HepG2 (cell line): ENCODE data around the gene RSKR. TPM values are rescaled to one million over a fixed set of nuclear protein-coding genes. Genes with fewer than 3 reads are reported as not detected.

Experiments
- ATAC-seq: fragments of 200-7000 bp; cut with Tn5 transposase; 3 replicates; pipeline ENCODE4 v1.9.1; 2020; ENCODE audit warnings: mild to moderate bottlenecking, moderate library complexity
- BruUV-seq: library from RNA; stranded (reverse); fragments of 400-500 nt; replicated peaks from 2 replicates; lab custom pipeline; 2021; lab: Mats Ljungman, UMichigan
- CTCF ChIA-PET: fragments of 300-600 bp; formaldehyde crosslinking; extraction: SDS; loops from one replicate; lab custom pipeline; 2021; ENCODE audit warnings: low total read pairs, inconsistent platforms, low intra/inter-chr PET ratio; lab: Yijun Ruan, JAX
- POLR2A ChIA-PET: fragments of 350-600 bp; sonication (Branson Sonifier 250); formaldehyde crosslinking; loops from one replicate; lab custom pipeline; 2020; ENCODE audit warnings: antibody characterized with exemption, inconsistent platforms; lab: Yijun Ruan, JAX
- DNase-seq: peaks from one replicate; pipeline ENCODE4 v3.0.0-alpha.2; 2015; ENCODE audit warnings: low spot score
- FAIRE-seq: peaks from 3 replicates; lab custom pipeline; 2011; peaks lifted over from hg19 to GRCh38; lab: Jason Lieb, UNC
- H2AFZ ChIP-seq: one replicate; pipeline ENCODE4 v1.6.1; 2011; ENCODE audit warnings: low read length, inconsistent platforms
- H3K27ac ChIP-seq: fragments of 300-600 bp; 3 replicates; pipeline ENCODE4 v1.8.0; 2011; ENCODE audit warnings: mixed run types, mild to moderate bottlenecking, mixed read lengths, low read length, inconsistent platforms; ENCODE audit not compliant: insufficient read depth; ENCODE audit errors: extremely low read length
- H3K27me3 ChIP-seq, 2 experiments: fragments of 200-600 bp in 1 of 2; 2 replicates in 1 of 2; 3 replicates in 1 of 2; pipeline versions ENCODE4 v1.6.0 to v1.8.0; 2011; ENCODE audit warnings: low read length in 2 of 2, mild to moderate bottlenecking in 2 of 2, moderate library complexity in 2 of 2, inconsistent platforms in 1 of 2; ENCODE audit not compliant: insufficient read depth in 2 of 2, control insufficient read depth in 1 of 2
- H3K36me3 ChIP-seq, 2 experiments: fragments of 200-600 bp in 1 of 2; replicated peaks in 1 of 2; 2 replicates in 1 of 2; 3 replicates in 1 of 2; pipeline versions ENCODE4 v1.5.1 to v1.8.0; 2011; ENCODE audit warnings: low read length in 2 of 2, inconsistent platforms in 1 of 2; ENCODE audit not compliant: insufficient read depth in 2 of 2, control insufficient read depth in 1 of 2
- H3K4me1 ChIP-seq: 2 replicates; pipeline ENCODE4 v1.5.1; 2012; ENCODE audit warnings: low read length, inconsistent platforms; ENCODE audit not compliant: insufficient read depth
- H3K4me2 ChIP-seq: 2 replicates; pipeline ENCODE4 v1.6.0; 2011; ENCODE audit warnings: low read depth, low read length, inconsistent platforms
- H3K4me3 ChIP-seq, 3 experiments: fragments of 200-600 bp in 1 of 3; sonication (generic), shearing (Covaris generic) in 1 of 3; replicated peaks in 1 of 3; 2 replicates each; pipeline ENCODE4 v1.5.1; 2011 to 2016; ENCODE audit warnings: low read length in 3 of 3, inconsistent platforms in 2 of 3, low read depth in 2 of 3, mild to moderate bottlenecking in 2 of 3, control low read depth in 1 of 3, mixed read lengths in 1 of 3; ENCODE audit not compliant: insufficient read depth in 1 of 3
- H3K79me2 ChIP-seq: one replicate; pipeline ENCODE4 v1.6.1; 2011; ENCODE audit warnings: low read length, inconsistent platforms; ENCODE audit not compliant: insufficient read depth
- H3K9ac ChIP-seq: 2 replicates; pipeline ENCODE4 v1.6.0; 2011; ENCODE audit warnings: mild to moderate bottlenecking, low read depth, low read length, inconsistent platforms; ENCODE audit not compliant: insufficient read depth
- H3K9me3 ChIP-seq: 2 replicates; pipeline ENCODE4 v1.5.1; 2012; ENCODE audit warnings: mild to moderate bottlenecking, low read length
- H4K20me1 ChIP-seq: 2 replicates; pipeline ENCODE4 v1.6.0; 2011; ENCODE audit warnings: inconsistent platforms, mild to moderate bottlenecking, low read length, moderate library complexity; ENCODE audit not compliant: insufficient read depth
- ATF7-NPFF ChIP-seq: sonication (generic); formaldehyde crosslinking; IDR thresholded peaks from 2 replicates; pipeline ENCODE4 v1.8.1; 2023; ENCODE audit warnings: mild to moderate bottlenecking, low read depth, missing genetic modification reagents, moderate library complexity
- GATAD1 ChIP-seq: IDR thresholded peaks from 2 replicates; pipeline ENCODE4 v1.6.1; 2016; ENCODE audit warnings: missing genetic modification reagents, missing compliant biosample characterization
- IKZF5 ChIP-seq: IDR thresholded peaks from 2 replicates; pipeline ENCODE4 v1.6.1; 2018; ENCODE audit warnings: missing genetic modification reagents, mild to moderate bottlenecking, missing compliant biosample characterization
- NFKBIZ ChIP-seq: IDR thresholded peaks from 2 replicates; pipeline ENCODE4 v1.6.1; 2018; ENCODE audit warnings: missing genetic modification reagents, missing compliant biosample characterization
- SATB2 ChIP-seq: sonication (generic); formaldehyde crosslinking; IDR thresholded peaks from 2 replicates; pipeline ENCODE4 v1.5.0; 2020; ENCODE audit warnings: missing genetic modification reagents
- ZBTB8A ChIP-seq: sonication (generic); formaldehyde crosslinking; IDR thresholded peaks from 2 replicates; pipeline ENCODE4 v1.4.0; 2020; ENCODE audit warnings: mild to moderate bottlenecking, low read depth, missing genetic modification reagents, borderline replicate concordance
- ZNF276 ChIP-seq: sonication (generic); formaldehyde crosslinking; IDR thresholded peaks from 2 replicates; pipeline ENCODE4 v1.4.0; 2020; ENCODE audit warnings: mild to moderate bottlenecking, low read depth, missing genetic modification reagents
- ZNF446 ChIP-seq: sonication (generic); formaldehyde crosslinking; IDR thresholded peaks from 2 replicates; pipeline ENCODE4 v1.5.0; 2020; ENCODE audit warnings: mild to moderate bottlenecking, missing genetic modification reagents
- ZNF704 ChIP-seq: sonication (generic); formaldehyde crosslinking; IDR thresholded peaks from 2 replicates; pipeline ENCODE4 v1.8.1; 2023; ENCODE audit warnings: mild to moderate bottlenecking, inconsistent platforms, moderate library complexity, missing genetic modification reagents, borderline replicate concordance
- WGBS: methylation state at CpG from one replicate; pipeline ENCODE4 v1.1.6; 2017; ENCODE audit warnings: low lambda C conversion rate; 5-methylcytosine and 5-hydroxymethylcytosine counted together
- in situ Hi-C: cut with HindIII; loops from 2 replicates; pipeline ENCODE4 v1.10.0; 2017; ENCODE audit warnings: low pct_unique_long_range_greater_than_20kb; ENCODE audit not compliant: extremely low pct_ligation_motif_present
- intact Hi-C: fragments of 100-400 bp; cut with micrococcal nuclease; formaldehyde crosslinking; loops from one replicate; pipeline ENCODE4 v1.10.0; 2022; ENCODE audit not compliant: unreplicated experiment
- polyA plus RNA-seq, 8 experiments: library from polyadenylated mRNA; depleted of rRNA in 3 of 8; stranded (reverse) in 7 of 8; unstranded in 1 of 8; fragments of >200 nt; fragmentation: Illumina TruSeq in 4 of 8; extraction: Trizol in 4 of 8; gene quantifications; 2 replicates each; pipeline versions ENCODE4 v1.2.1 to v1.2.3, GENCODE V29; 2011 to 2016; ENCODE audit warnings: low read depth in 4 of 8, missing spikeins in 1 of 8, mixed read lengths in 1 of 8; ENCODE audit not compliant: insufficient read depth in 1 of 8
- total RNA-seq, 5 experiments: library from RNA; depleted of rRNA; stranded (reverse); fragments of >200 nt; fragmentation: Illumina TruSeq; extraction: Trizol; gene quantifications; 2 replicates each; pipeline ENCODE4 v1.2.3, GENCODE V29; 2016; ENCODE audit warnings: low read depth in 1 of 5
- TF ChIP-seq, protein P1 (sequence below): sonication (generic); formaldehyde crosslinking; IDR thresholded peaks from 2 replicates; pipeline ENCODE4 v1.8.0; 2022; ENCODE audit warnings: missing genetic modification reagents, mild to moderate bottlenecking, inconsistent platforms, borderline replicate concordance
- TF ChIP-seq, protein P2 (sequence below): sonication (generic); formaldehyde crosslinking; IDR thresholded peaks from 2 replicates; pipeline ENCODE4 v1.5.1; 2020; ENCODE audit warnings: missing genetic modification reagents, mild to moderate bottlenecking, borderline replicate concordance

Gene RSKR
- total and polyA plus RNA-seq, 2 of the 13 experiments (the other 11 are each of a cell fraction or from before 2014, with no cell fraction given): 5.0 to 10.4 TPM

- no peak for TF ChIP-seq IKZF5 (CRISPR knock-in tag)
- TF ChIP-seq SATB2 (CRISPR knock-in tag): no peak
- TF ChIP-seq GATAD1 (CRISPR knock-in tag): no peak
- no peak for TF ChIP-seq ZNF704
- TF ChIP-seq ZNF446: no peak
- TF ChIP-seq NFKBIZ (CRISPR knock-in tag): no peak
Observed at GRCh38 chr17:28624148-28624547, 10.2 kb upstream of the RSKR start (continued).

DNA sequence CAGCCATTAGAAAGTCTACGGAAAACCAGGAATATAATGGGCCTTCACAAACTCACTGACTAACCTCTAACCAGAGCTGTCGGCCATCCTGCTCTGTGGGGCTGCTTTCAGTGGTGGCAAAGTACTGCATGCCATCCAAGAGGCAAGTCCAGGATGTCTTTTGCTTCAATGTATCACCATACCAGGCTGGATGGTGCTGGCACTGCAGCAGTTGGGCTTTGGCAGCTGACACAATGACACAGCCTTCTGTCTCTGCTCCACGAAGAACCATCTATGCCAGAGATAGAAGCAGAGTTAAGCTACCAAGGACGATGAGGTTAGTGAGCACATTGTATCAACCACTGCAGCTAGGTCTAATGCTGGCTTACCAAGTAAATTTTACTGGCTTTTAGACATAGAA, 9.7 kb upstream of the RSKR start:
- H3K9ac ChIP-seq: no peak overlapping the region
- intact Hi-C loops (loop anchor here (1.0 kb wide), 1 partner anchor 21 kb away; no protein-coding TSS in a partner anchor), in situ Hi-C loops (loop anchor here (5.0 kb wide), 1 partner anchor 51 kb away; the partner anchor contains the start of gene PIGS)
- CTCF ChIA-PET: no interaction called here
- DNase-seq: no peak
- no peak for TF ChIP-seq ZNF276
- TF ChIP-seq ZBTB8A: no peak
- TF ChIP-seq, protein P1, sequence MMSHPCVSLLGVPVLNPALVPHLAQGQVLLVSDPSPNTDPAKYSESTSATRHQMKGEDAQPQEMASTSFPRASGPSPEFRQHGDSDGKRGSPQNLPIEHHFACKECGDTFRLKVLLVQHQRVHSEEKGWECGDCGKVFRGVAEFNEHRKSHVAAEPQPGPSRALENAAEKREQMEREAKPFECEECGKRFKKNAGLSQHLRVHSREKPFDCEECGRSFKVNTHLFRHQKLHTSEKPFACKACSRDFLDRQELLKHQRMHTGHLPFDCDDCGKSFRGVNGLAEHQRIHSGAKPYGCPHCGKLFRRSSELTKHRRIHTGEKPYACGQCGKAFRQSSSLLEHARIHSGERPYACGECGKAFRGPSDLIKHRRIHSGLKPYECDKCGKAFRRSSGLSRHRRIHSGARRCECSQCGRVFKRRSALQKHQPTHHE (CRISPR knock-in tag): no peak
- TF ChIP-seq, protein P2, sequence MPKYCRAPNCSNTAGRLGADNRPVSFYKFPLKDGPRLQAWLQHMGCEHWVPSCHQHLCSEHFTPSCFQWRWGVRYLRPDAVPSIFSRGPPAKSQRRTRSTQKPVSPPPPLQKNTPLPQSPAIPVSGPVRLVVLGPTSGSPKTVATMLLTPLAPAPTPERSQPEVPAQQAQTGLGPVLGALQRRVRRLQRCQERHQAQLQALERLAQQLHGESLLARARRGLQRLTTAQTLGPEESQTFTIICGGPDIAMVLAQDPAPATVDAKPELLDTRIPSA (CRISPR knock-in tag): no peak
- TF ChIP-seq ATF7-NPFF (CRISPR knock-in tag): no peak
- TF ChIP-seq, all 625 proteins: peak for 0
- no peak overlapping the region for H3K4me3 ChIP-seq
- ATAC-seq (no peak), FAIRE-seq (no peak)
- no peaks in the 10 kb centered on the region for H3K27me3 ChIP-seq
- peaks cover 30 to 70% of the 10 kb centered on the region in 2 experiments for H3K36me3 ChIP-seq
- no peak overlapping the region for H3K27ac ChIP-seq
- POLR2A ChIA-PET: no interaction called here
- peaks cover 5% of the 10 kb centered on the region; the same call in 1 of the 2 replicates for H3K4me1 ChIP-seq
- BruUV-seq: no TSS peak
- no peaks in the 10 kb centered on the region for H4K20me1 ChIP-seq
- no peaks in the 10 kb centered on the region for H3K79me2 ChIP-seq
- no peak overlapping the region for H3K4me2 ChIP-seq
- WGBS: 98% methylated on average over 4 of the region's 4 CpGs
- no peak overlapping the region for H2AFZ ChIP-seq
- H3K9me3 ChIP-seq: no peaks in the 10 kb centered on the region
